ENCODE data around the gene C4orf50. TPM values are rescaled to one million over a fixed set of nuclear protein-coding genes. Genes with fewer than 3 reads are reported as not detected.

Gene C4orf50
- total and polyA plus RNA-seq, 4 experiments from 2014 or later, result 0.02 to 0.26 (median 0.25) TPM; not detected in 1

- no peak for DNase-seq
- H3K27me3 ChIP-seq (ENCODE audit: insufficient read depth, low read length), result no peaks in the 10 kb centered on the region
- Mint-ChIP-seq H3K36me3 (no peaks in the 10 kb centered on the region), H3K4me1 (no peaks in the 10 kb centered on the region), H3K27ac (peak overlapping the region in 1 of 7 donors; percentile 28), H3K4me3 (no peak overlapping the region), H3K27me3 (peaks cover 3 to 4% of the 10 kb centered on the region in 2 donors), H3K9me3 (peaks cover 0 to 2% (median 0%) of the 10 kb centered on the region in 8 donors)
- H3K9me3 ChIP-seq (ENCODE audit: control insufficient read depth in 1 of 2, low read length in 2 of 2), result no peaks in the 10 kb centered on the region
- POLR2A ChIA-PET (ENCODE audit: partially characterized antibody), result no interaction called here
- intact Hi-C loops (cut with micrococcal nuclease), result no loop called here
- no peaks in the 10 kb centered on the region for H3K4me1 ChIP-seq (ENCODE audit: insufficient read depth, low read length)
- no peak overlapping the region for H3K4me3 ChIP-seq (ENCODE audit: low read length in 2 of 2)
- no peak overlapping the region for H3K27ac ChIP-seq (ENCODE audit: low read depth, low read length)
- CTCF ChIA-PET (ENCODE audit: partially characterized antibody), result no interaction called here
- H3K36me3 ChIP-seq (ENCODE audit: insufficient read depth, low read length), result no peaks in the 10 kb centered on the region
Observed at GRCh38 chr4:5968246-5968645, 50.0 kb downstream of the C4orf50 start.

GRCh38 chr4:5967783-5968182 is 50.4 kb downstream of the C4orf50 start:
- Mint-ChIP-seq H3K27me3 (peaks cover 3 to 4% of the 10 kb centered on the region in 2 donors), H3K9me3 (peaks cover 0 to 2% (median 0%) of the 10 kb centered on the region in 8 donors), H3K4me1 (no peaks in the 10 kb centered on the region), H3K4me3 (no peak overlapping the region), H3K27ac (no peak overlapping the region), H3K36me3 (no peaks in the 10 kb centered on the region)
- H3K27ac ChIP-seq (ENCODE audit: low read depth, low read length), result no peak overlapping the region
- intact Hi-C loops (cut with micrococcal nuclease), result no loop called here
- H3K36me3 ChIP-seq (ENCODE audit: insufficient read depth, low read length), result no peaks in the 10 kb centered on the region
- DNase-seq, result no peak
- H3K9me3 ChIP-seq (ENCODE audit: control insufficient read depth in 1 of 2, low read length in 2 of 2), result no peaks in the 10 kb centered on the region
- H3K4me3 ChIP-seq (ENCODE audit: low read length in 2 of 2), result no peak overlapping the region
- ChIA-PET CTCF (ENCODE audit: partially characterized antibody) (no interaction called here), POLR2A (ENCODE audit: partially characterized antibody) (no interaction called here)
- no peaks in the 10 kb centered on the region for H3K27me3 ChIP-seq (ENCODE audit: insufficient read depth, low read length)
- no peaks in the 10 kb centered on the region for H3K4me1 ChIP-seq (ENCODE audit: insufficient read depth, low read length)

GRCh38 chr4:5965225-5965624 is 53.0 kb downstream of the C4orf50 start:
- H3K4me1 Mint-ChIP-seq, result no peaks in the 10 kb centered on the region
- peaks cover 0 to 2% (median 0%) of the 10 kb centered on the region in 8 donors for H3K9me3 Mint-ChIP-seq
- no peaks in the 10 kb centered on the region for H3K27me3 ChIP-seq (ENCODE audit: insufficient read depth, low read length)
- H3K27me3 Mint-ChIP-seq, result peaks cover 2 to 4% of the 10 kb centered on the region in 2 donors
- H3K36me3 ChIP-seq (ENCODE audit: insufficient read depth, low read length), result no peaks in the 10 kb centered on the region
- no peak overlapping the region for H3K4me3 Mint-ChIP-seq
- H3K9me3 ChIP-seq (ENCODE audit: control insufficient read depth in 1 of 2, low read length in 2 of 2), result no peaks in the 10 kb centered on the region
- no peak for DNase-seq
- no peaks in the 10 kb centered on the region for H3K4me1 ChIP-seq (ENCODE audit: insufficient read depth, low read length)
- no peak overlapping the region for H3K27ac ChIP-seq (ENCODE audit: low read depth, low read length)
- CTCF ChIA-PET (ENCODE audit: partially characterized antibody), result no interaction called here
- H3K27ac Mint-ChIP-seq, result no peak overlapping the region
- intact Hi-C loops (cut with micrococcal nuclease), result no loop called here
- H3K36me3 Mint-ChIP-seq, result no peaks in the 10 kb centered on the region
- POLR2A ChIA-PET (ENCODE audit: partially characterized antibody), result no interaction called here
- H3K4me3 ChIP-seq (ENCODE audit: low read length in 2 of 2), result no peak overlapping the region

DNA sequence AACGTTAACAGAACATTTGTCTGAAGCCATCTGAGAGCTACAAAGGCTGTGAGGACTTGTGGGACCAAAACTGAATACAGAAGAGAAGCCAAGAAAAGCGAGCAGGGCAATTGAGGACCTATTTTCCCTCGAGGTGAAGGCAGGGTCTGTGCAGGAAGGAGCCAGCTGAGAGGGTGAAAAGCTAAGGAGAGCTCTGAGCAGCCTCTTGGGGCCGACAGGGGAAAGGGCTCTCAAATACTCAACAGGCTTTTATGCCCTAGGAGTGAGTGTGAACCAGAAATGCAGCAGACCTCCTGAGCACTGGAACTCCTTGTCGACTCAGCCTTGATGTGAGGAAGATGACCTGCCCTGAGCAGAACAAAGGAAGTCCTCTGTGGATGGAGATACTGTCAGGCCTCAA is 54.2 kb downstream of the C4orf50 start:
- Histone ChIP-seq H3K4me1 (ENCODE audit: insufficient read depth, low read length) (no peaks in the 10 kb centered on the region), H3K36me3 (ENCODE audit: insufficient read depth, low read length) (no peaks in the 10 kb centered on the region), H3K27ac (ENCODE audit: low read depth, low read length) (no peak overlapping the region), H3K4me3 (ENCODE audit: low read length in 2 of 2) (no peak overlapping the region), H3K9me3 (ENCODE audit: control insufficient read depth in 1 of 2, low read length in 2 of 2) (no peaks in the 10 kb centered on the region), H3K27me3 (ENCODE audit: insufficient read depth, low read length) (no peaks in the 10 kb centered on the region)
- ChIA-PET POLR2A (ENCODE audit: partially characterized antibody) (no interaction called here), CTCF (ENCODE audit: partially characterized antibody) (interaction anchor here (1.0 to 1.5 kb wide), 2 partner anchors 34 to 36 kb away, joined by 3 to 7 read pairs; no protein-coding TSS in a partner anchor)
- H3K27ac Mint-ChIP-seq, result no peak overlapping the region
- peaks cover 2 to 4% of the 10 kb centered on the region in 2 donors for H3K27me3 Mint-ChIP-seq
- peaks cover 0 to 2% (median 0%) of the 10 kb centered on the region in 8 donors for H3K9me3 Mint-ChIP-seq
- H3K36me3 Mint-ChIP-seq, result no peaks in the 10 kb centered on the region
- no peak overlapping the region for H3K4me3 Mint-ChIP-seq
- intact Hi-C loops (cut with micrococcal nuclease), result no loop called here
- H3K4me1 Mint-ChIP-seq, result no peaks in the 10 kb centered on the region
- no peak for DNase-seq

DNA sequence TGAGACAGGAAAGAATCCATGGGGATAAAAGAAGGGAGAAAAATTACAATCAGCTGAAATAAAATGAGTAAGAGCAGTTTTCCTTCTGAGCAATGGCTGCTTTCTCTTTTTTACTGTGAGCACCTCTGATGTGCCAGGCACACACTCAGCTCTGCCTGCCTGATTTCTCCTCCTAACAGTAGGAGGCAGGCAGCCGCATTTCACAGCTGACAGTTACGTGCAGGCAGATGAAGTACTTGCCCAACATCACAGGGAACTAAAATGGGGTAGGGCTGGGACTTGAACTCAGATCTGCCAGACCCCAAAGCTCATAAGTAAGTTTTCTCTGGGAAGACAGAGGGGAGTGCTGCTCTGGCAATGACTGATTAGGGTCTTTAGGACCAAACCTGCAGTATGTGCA is 54.6 kb downstream of the C4orf50 start:
- H3K4me1 Mint-ChIP-seq, result no peaks in the 10 kb centered on the region
- Histone ChIP-seq H3K4me3 (ENCODE audit: low read length in 2 of 2) (no peak overlapping the region), H3K36me3 (ENCODE audit: insufficient read depth, low read length) (no peaks in the 10 kb centered on the region), H3K4me1 (ENCODE audit: insufficient read depth, low read length) (no peaks in the 10 kb centered on the region), H3K9me3 (ENCODE audit: control insufficient read depth in 1 of 2, low read length in 2 of 2) (no peaks in the 10 kb centered on the region), H3K27me3 (ENCODE audit: insufficient read depth, low read length) (no peaks in the 10 kb centered on the region), H3K27ac (ENCODE audit: low read depth, low read length) (no peak overlapping the region)
- intact Hi-C loops (cut with micrococcal nuclease), result no loop called here
- ChIA-PET POLR2A (ENCODE audit: partially characterized antibody) (no interaction called here), CTCF (ENCODE audit: partially characterized antibody) (interaction anchor here (1.5 to 1.8 kb wide), 2 partner anchors 35 to 364 kb away, joined by 3 to 7 read pairs; no protein-coding TSS in a partner anchor)
- H3K27me3 Mint-ChIP-seq, result peaks cover 2 to 4% of the 10 kb centered on the region in 2 donors
- H3K36me3 Mint-ChIP-seq, result no peaks in the 10 kb centered on the region
- H3K9me3 Mint-ChIP-seq, result peaks cover 0 to 2% (median 0%) of the 10 kb centered on the region in 8 donors
- H3K4me3 Mint-ChIP-seq, result no peak overlapping the region
- no peak overlapping the region for H3K27ac Mint-ChIP-seq
- no peak for DNase-seq

DNA sequence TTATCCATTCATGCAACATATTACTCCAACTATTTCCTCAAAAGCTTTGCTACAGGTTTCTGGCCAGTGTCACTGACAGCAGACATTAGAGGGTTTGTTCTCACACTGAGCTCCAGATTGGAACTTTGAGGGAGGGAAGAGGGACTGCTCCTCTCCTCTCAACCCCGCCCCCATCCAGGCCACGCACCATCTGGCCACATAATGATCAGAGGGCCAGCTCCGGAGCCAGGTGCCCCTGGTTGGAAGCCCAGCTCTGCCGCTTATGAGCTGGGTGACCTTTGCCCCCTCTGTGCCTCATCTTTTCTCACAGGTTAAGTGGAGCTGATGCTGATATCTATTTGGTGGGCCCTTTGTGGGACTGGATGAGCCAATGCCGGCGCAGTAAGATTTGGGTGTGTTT is 55.8 kb downstream of the C4orf50 start:
- H3K9me3 ChIP-seq (ENCODE audit: control insufficient read depth in 1 of 2, low read length in 2 of 2), result no peaks in the 10 kb centered on the region
- H3K27ac ChIP-seq (ENCODE audit: low read depth, low read length), result no peak overlapping the region
- H3K36me3 Mint-ChIP-seq, result no peaks in the 10 kb centered on the region
- DNase-seq, result no peak
- intact Hi-C loops (cut with micrococcal nuclease), result no loop called here
- H3K27me3 Mint-ChIP-seq, result peaks cover 2 to 4% of the 10 kb centered on the region in 2 donors
- H3K27ac Mint-ChIP-seq, result no peak overlapping the region
- no peak overlapping the region for H3K4me3 ChIP-seq (ENCODE audit: low read length in 2 of 2)
- H3K36me3 ChIP-seq (ENCODE audit: insufficient read depth, low read length), result no peaks in the 10 kb centered on the region
- H3K4me1 ChIP-seq (ENCODE audit: insufficient read depth, low read length), result no peaks in the 10 kb centered on the region
- H3K4me3 Mint-ChIP-seq, result no peak overlapping the region
- H3K4me1 Mint-ChIP-seq, result no peaks in the 10 kb centered on the region
- peaks cover 0 to 2% (median 0%) of the 10 kb centered on the region in 8 donors for H3K9me3 Mint-ChIP-seq
- ChIA-PET POLR2A (ENCODE audit: partially characterized antibody) (no interaction called here), CTCF (ENCODE audit: partially characterized antibody) (interaction anchor here (1.2 to 1.8 kb wide), 2 partner anchors 35 to 366 kb away, joined by 3 read pairs; no protein-coding TSS in a partner anchor)
- no peaks in the 10 kb centered on the region for H3K27me3 ChIP-seq (ENCODE audit: insufficient read depth, low read length)

DNA sequence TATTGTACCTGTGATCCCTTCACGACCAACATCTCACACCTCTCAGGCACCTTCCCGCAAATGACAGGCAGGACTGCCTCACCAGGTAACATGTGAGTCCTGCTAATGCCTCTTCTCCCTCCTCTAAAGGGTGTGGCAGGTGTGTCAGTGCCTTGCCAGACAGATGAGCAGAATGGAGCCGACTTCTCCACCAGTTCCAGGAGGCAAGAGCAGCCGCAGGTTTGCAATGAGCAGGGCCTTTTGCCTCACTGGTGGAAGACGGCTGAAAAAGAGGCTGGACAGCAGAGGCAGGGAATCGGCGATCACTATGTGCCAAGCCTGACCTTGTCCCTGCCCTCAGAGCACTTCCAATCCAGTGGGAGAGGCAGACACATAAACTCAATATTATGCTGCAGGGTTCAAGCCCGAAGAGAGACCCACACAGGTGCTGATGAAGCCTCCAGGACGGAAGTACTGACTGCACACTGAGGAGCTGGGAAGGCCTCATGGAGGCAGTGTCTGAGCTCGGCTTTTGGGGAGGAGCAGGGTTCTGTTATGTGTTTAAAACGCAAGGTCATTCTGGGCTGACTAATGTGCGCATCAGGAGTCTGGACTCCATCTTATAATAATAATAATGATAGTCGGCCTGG is 57.9 kb downstream of the C4orf50 start:
- H3K4me3 ChIP-seq (ENCODE audit: low read length in 2 of 2), result no peak overlapping the region
- H3K9me3 ChIP-seq (ENCODE audit: control insufficient read depth in 1 of 2, low read length in 2 of 2), result no peaks in the 10 kb centered on the region
- H3K27me3 ChIP-seq (ENCODE audit: insufficient read depth, low read length), result no peaks in the 10 kb centered on the region
- ChIA-PET POLR2A (ENCODE audit: partially characterized antibody) (no interaction called here), CTCF (ENCODE audit: partially characterized antibody) (no interaction called here)
- no peak overlapping the region for H3K4me3 Mint-ChIP-seq
- no peak for DNase-seq
- no peaks in the 10 kb centered on the region for H3K4me1 ChIP-seq (ENCODE audit: insufficient read depth, low read length)
- H3K27ac Mint-ChIP-seq, result no peak overlapping the region
- H3K27me3 Mint-ChIP-seq, result peaks cover 0 to 4% of the 10 kb centered on the region in 2 donors
- H3K36me3 ChIP-seq (ENCODE audit: insufficient read depth, low read length), result no peaks in the 10 kb centered on the region
- intact Hi-C loops (cut with micrococcal nuclease), result no loop called here
- H3K4me1 Mint-ChIP-seq, result no peaks in the 10 kb centered on the region
- no peaks in the 10 kb centered on the region for H3K36me3 Mint-ChIP-seq
- H3K27ac ChIP-seq (ENCODE audit: low read depth, low read length), result no peak overlapping the region
- H3K9me3 Mint-ChIP-seq, result no peaks in the 10 kb centered on the region
